Adrenal gland (tissue), 12 donors: ENCODE measurements around the gene SEBOX. TPM values are rescaled to one million over a fixed set of nuclear protein-coding genes. Genes with fewer than 3 reads are reported as not detected.

Experiments used
- DNase-seq, 7 donors: peaks; one replicate each; pipeline ENCODE4 v3.0.0-alpha.2; 2019 to 2020
- H3K27ac ChIP-seq, 5 donors: fragments of 200-600 bp; sonication (generic) in 4 of 5; 1 replicate in 3 of 5; 2 replicates in 2 of 5; pipeline versions ENCODE4 v1.5.1 to v1.8.0; 2016 to 2020; ENCODE audit warnings: mild to moderate bottlenecking in 1 of 5
- H3K27me3 ChIP-seq: fragments of 200-600 bp; 2 replicates; pipeline ENCODE4 v1.8.0; 2021
- H3K36me3 ChIP-seq, 2 donors: fragments of 200-600 bp; replicated peaks in 1 of 2; 1 replicate in 1 of 2; 2 replicates in 1 of 2; pipeline versions ENCODE4 v1.5.1 to v1.8.0; 2018 to 2022
- H3K4me1 ChIP-seq, 2 donors: fragments of 200-600 bp; replicated peaks in 1 of 2; 1 replicate in 1 of 2; 2 replicates in 1 of 2; pipeline versions ENCODE4 v1.5.1 to v1.8.0; 2018 to 2021
- H3K4me3 ChIP-seq, 4 donors: fragments of 200-600 bp; sonication (generic) in 3 of 4; one replicate each; pipeline ENCODE4 v1.5.1; 2016 to 2018
- H3K9me3 ChIP-seq, 3 donors: fragments of 200-600 bp; sonication (generic) in 1 of 3; replicated peaks in 1 of 3; 1 replicate in 2 of 3; 2 replicates in 1 of 3; pipeline versions ENCODE4 v1.5.1 to v1.8.0; 2016 to 2021
- CTCF ChIP-seq, 6 experiments: fragments of 450-650 bp in 4 of 6; fragments of 200-600 bp in 2 of 6; sonication (generic) in 1 of 6; IDR thresholded peaks; 1 replicate in 5 of 6; 2 replicates in 1 of 6; pipeline versions ENCODE4 v1.5.1 to v1.8.0; 2016 to 2021; ENCODE audit warnings: antibody characterized with exemption in 6 of 6, mild to moderate bottlenecking in 2 of 6, moderate library complexity in 1 of 6
- POLR2A ChIP-seq, 2 donors: fragments of 450-650 bp; IDR thresholded peaks; one replicate each; pipeline ENCODE4 v1.6.1; 2017; ENCODE audit warnings: antibody characterized with exemption in 2 of 2, mild to moderate bottlenecking in 2 of 2, moderate library complexity in 1 of 2
- WGBS, 4 donors: extraction: QIAGEN DNeasy Blood & Tissue Kit in 2 of 4; methylation state at CpG; one replicate each; pipeline versions ENCODE4 v1.1.5 to v1.1.7; 2013 to 2017; 5-methylcytosine and 5-hydroxymethylcytosine counted together
- intact Hi-C, 2 donors: fragments of 100-400 bp; cut with DNase I; formaldehyde crosslinking; loops; one replicate each; pipeline versions ENCODE4 v1.14.1 to v1.15.0; 2022 to 2023
- polyA plus RNA-seq, 3 donors: library from polyadenylated mRNA; stranded (reverse); fragments of 200-250 nt in 2 of 3; fragments of 350-450 nt in 1 of 3; fragmentation: Illumina TruSeq in 1 of 3; extraction: RNeasy Lipid Tissue Mini Kit (QIAGEN cat#74804) in 1 of 3; gene quantifications; one replicate each; pipeline ENCODE4 v1.2.3, GENCODE V29; 2013 to 2014
- total RNA-seq, 9 donors: library from RNA; depleted of rRNA in 4 of 9; stranded (reverse); fragments of >200 nt in 4 of 9; fragments of 120-200 nt in 1 of 9; fragmentation: NEBNext Ultra II Directional in 1 of 9; extraction: Animal tissue kit (Norgen Biotek cat#: 25700) in 1 of 9; gene quantifications; one replicate each; pipeline versions ENCODE4 v1.1.0 to v1.2.4, GENCODE V29; 2013 to 2023
- donor health status: healthy with polysubstance abuse.
- donor health status: Bipolar disorder and iron deficiency.
- donor health status: DM: yes; HTN: yes; CAD: no.
- donor health status: DM: no; HTN: no; CAD: no.
- donor health status: DM: no; HTN: no; CAD: no.
- donor health status: DM: yes; HTN: yes; CAD: no.

The SEBOX gene
- total and polyA plus RNA-seq, 12 donors, result not detected

GRCh38 chr17:28348979-28349378, 16.0 kb downstream of the SEBOX start:
- DNase-seq, result no peak
- Histone ChIP-seq H3K4me3 (no peak overlapping the region), H3K9me3 (no peaks in the 10 kb centered on the region), H3K4me1 (peaks cover 27 to 38% of the 10 kb centered on the region in 2 donors), H3K36me3 (peaks cover 0 to 88% of the 10 kb centered on the region in 2 donors), H3K27me3 (no peaks in the 10 kb centered on the region), H3K27ac (peak overlapping the region in 2 of 5 donors; percentile 34 to 93)
- intact Hi-C loops, result no loop called here
- TF ChIP-seq POLR2A (IDR thresholded peaks at IDR 0.05), result no peak
- no peak for TF ChIP-seq CTCF (IDR thresholded peaks at IDR 0.05)
- 80 to 95% (median 81%) methylated on average over 3 of the region's 3 CpGs for WGBS, 4 donors

GRCh38 chr17:28347261-28347891, 17.6 kb downstream of the SEBOX start:
- peak overlapping the region; percentile 64 to 93 (median 80) for H3K27ac ChIP-seq
- no peaks in the 10 kb centered on the region for H3K27me3 ChIP-seq
- peak in 6 of 7 donors; percentile 41 to 67 (median 62) for DNase-seq
- intact Hi-C loops, result no loop called here
- TF ChIP-seq POLR2A (IDR thresholded peaks at IDR 0.05) (peak in 1 of 2 donors; percentile 11), CTCF (IDR thresholded peaks at IDR 0.05) (no peak)
- H3K4me3 ChIP-seq, result no peak overlapping the region
- peaks cover 0 to 88% of the 10 kb centered on the region in 2 donors for H3K36me3 ChIP-seq
- no peaks in the 10 kb centered on the region for H3K9me3 ChIP-seq
- 41 to 50% (median 46%) methylated on average over 5 to 8 of the region's 8 CpGs for WGBS, 4 donors
- peaks cover 27 to 38% of the 10 kb centered on the region in 2 donors for H3K4me1 ChIP-seq

GRCh38 chr17:28346746-28347246, 18.2 kb downstream of the SEBOX start:
- no peaks in the 10 kb centered on the region for H3K27me3 ChIP-seq
- H3K27ac ChIP-seq, result peak overlapping the region; percentile 64 to 93 (median 80)
- H3K4me1 ChIP-seq, result peaks cover 27 to 38% of the 10 kb centered on the region in 2 donors
- no peak for TF ChIP-seq POLR2A (IDR thresholded peaks at IDR 0.05)
- peak; percentile 16 to 67 (median 62) for TF ChIP-seq CTCF (IDR thresholded peaks at IDR 0.05)
- no peak overlapping the region for H3K4me3 ChIP-seq
- intact Hi-C loops, result no loop called here
- WGBS, 4 donors, result 28 to 40% (median 38%) methylated on average over 7 of the region's 7 CpGs
- peak; percentile 64 to 90 (median 85) for DNase-seq
- peaks cover 0 to 88% of the 10 kb centered on the region in 2 donors for H3K36me3 ChIP-seq
- no peaks in the 10 kb centered on the region for H3K9me3 ChIP-seq

GRCh38 chr17:28346199-28346580, 18.8 kb downstream of the SEBOX start:
- Histone ChIP-seq H3K4me3 (no peak overlapping the region), H3K4me1 (peaks cover 27 to 38% of the 10 kb centered on the region in 2 donors), H3K27ac (peak overlapping the region; percentile 64 to 93 (median 80)), H3K9me3 (no peaks in the 10 kb centered on the region), H3K27me3 (no peaks in the 10 kb centered on the region), H3K36me3 (peaks cover 0 to 88% of the 10 kb centered on the region in 2 donors)
- WGBS, 4 donors, result 34 to 45% (median 41%) methylated on average over 2 of the region's 2 CpGs
- TF ChIP-seq CTCF (IDR thresholded peaks at IDR 0.05) (no peak), POLR2A (IDR thresholded peaks at IDR 0.05) (no peak)
- no peak for DNase-seq
- intact Hi-C loops, result no loop called here
